Gastrocnemius medialis (tissue), 4 donors: Measurements from ENCODE around the gene RBM18. TPM values are rescaled to one million over a fixed set of nuclear protein-coding genes. Genes with fewer than 3 reads are reported as not detected.

Source experiments
- ATAC-seq, 2 donors: fragments of 150-250 bp; one replicate each; pipeline ENCODE4 v1.9.1; 2016
- DNase-seq, 2 donors: peaks; one replicate each; pipeline ENCODE4 v3.0.0-alpha.2; 2019
- H3K27ac ChIP-seq, 4 donors: fragments of 200-600 bp; sonication (generic); 1 replicate in 1 of 4; 2 replicates in 3 of 4; pipeline ENCODE4 v1.5.1; 2016 to 2018; ENCODE audit warnings: mild to moderate bottlenecking in 2 of 4, moderate library complexity in 1 of 4
- H3K27me3 ChIP-seq, 3 donors: fragments of 200-600 bp; sonication (generic) in 2 of 3; 1 replicate in 1 of 3; 2 replicates in 2 of 3; pipeline versions ENCODE4 v1.5.1 to v1.6.0; 2016 to 2019; ENCODE audit warnings: mild to moderate bottlenecking in 1 of 3, moderate library complexity in 1 of 3
- H3K36me3 ChIP-seq, 2 donors: fragments of 200-600 bp; sonication (generic) in 1 of 2; one replicate each; pipeline ENCODE4 v1.5.1; 2017 to 2018
- H3K4me1 ChIP-seq, 2 donors: fragments of 200-600 bp; sonication (generic) in 1 of 2; one replicate each; pipeline ENCODE4 v1.5.1; 2016 to 2017; ENCODE audit warnings: mild to moderate bottlenecking in 2 of 2
- H3K4me3 ChIP-seq, 4 donors: fragments of 200-600 bp; sonication (generic) in 3 of 4; 1 replicate in 1 of 4; 2 replicates in 3 of 4; pipeline ENCODE4 v1.5.1; 2016 to 2019; ENCODE audit warnings: mild to moderate bottlenecking in 2 of 4
- H3K9me3 ChIP-seq, 3 donors: fragments of 200-600 bp; sonication (generic) in 2 of 3; 1 replicate in 1 of 3; 2 replicates in 2 of 3; pipeline ENCODE4 v1.5.1; 2016 to 2019
- CTCF ChIP-seq, 5 experiments: fragments of 450-650 bp in 3 of 5; fragments of 200-600 bp in 2 of 5; sonication (generic) in 2 of 5; IDR thresholded peaks in 4 of 5; conservative IDR thresholded peaks in 1 of 5; 1 replicate in 4 of 5; 2 replicates in 1 of 5; pipeline ENCODE4 v1.5.1; 2016 to 2019; ENCODE audit warnings: antibody characterized with exemption in 5 of 5, mild to moderate bottlenecking in 3 of 5, moderate library complexity in 3 of 5
- POLR2A ChIP-seq, 2 donors: fragments of 450-650 bp; IDR thresholded peaks; one replicate each; pipeline ENCODE4 v1.6.1; 2017; ENCODE audit warnings: antibody characterized with exemption in 2 of 2, mild to moderate bottlenecking in 2 of 2, moderate library complexity in 2 of 2
- in situ Hi-C, 4 donors: fragments of 200-750 bp; cut with MboI; loops; one replicate each; pipeline versions ENCODE4 v1.15.0 to v1.8.0; 2017; ENCODE audit warnings: low sequenced_read_pairs in 4 of 4
- intact Hi-C: fragments of 100-400 bp; cut with DNase I; formaldehyde crosslinking; loops from one replicate; pipeline ENCODE4 v1.15.1; 2023; ENCODE audit warnings: low total_unique reads
- total RNA-seq, 4 donors: library from RNA; depleted of rRNA; stranded (reverse); fragments of >200 nt; gene quantifications; one replicate each; pipeline versions ENCODE4 v1.1.0 to v1.2.3, GENCODE V29; 2016

Gene RBM18
- total RNA-seq, 4 donors from 2014 or later = 10.6 to 26.6 (median 21.8) TPM

DNA sequence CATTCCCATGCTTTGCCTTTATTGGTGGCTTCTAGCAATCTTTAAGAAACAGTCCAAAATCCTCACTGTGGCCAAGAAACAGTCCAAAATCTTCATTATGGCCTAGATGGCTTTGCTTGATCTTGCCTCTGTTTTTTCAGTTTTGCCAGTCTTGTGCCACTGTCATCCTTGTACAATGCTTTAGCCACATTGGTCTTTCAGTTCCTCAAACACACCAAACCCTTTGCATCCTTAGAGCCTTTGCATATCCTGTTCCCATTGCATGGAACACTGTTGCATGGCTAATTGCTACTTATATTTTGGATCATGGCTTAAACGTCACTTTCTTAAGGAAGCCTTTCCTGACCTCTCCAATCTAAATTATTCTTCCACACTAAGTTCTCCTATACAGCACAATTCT, 22.1 kb upstream of the RBM18 start:
- no peak for ATAC-seq
- no peaks in the 10 kb centered on the region for H3K27me3 ChIP-seq
- peaks cover 0 to 55% of the 10 kb centered on the region in 2 donors for H3K36me3 ChIP-seq
- intact Hi-C loops = no loop called here
- no peak for TF ChIP-seq POLR2A (IDR thresholded peaks at IDR 0.05)
- TF ChIP-seq CTCF (IDR thresholded peaks at IDR 0.05 in 4 of 5, conservative IDR thresholded peaks at IDR 0.05 in 1 of 5) = no peak
- DNase-seq = no peak
- H3K4me3 ChIP-seq = no peak overlapping the region
- no peaks in the 10 kb centered on the region for H3K9me3 ChIP-seq
- no peak overlapping the region for H3K27ac ChIP-seq
- H3K4me1 ChIP-seq = no peaks in the 10 kb centered on the region
- in situ Hi-C loops = loop anchor here in 1 of 4 donors (25.0 kb wide), 1 partner anchor 526 kb away; the partner anchor contains the start of gene OR1K1

GRCh38 chr9:122281368-122281767, 16.7 kb upstream of the RBM18 start:
- H3K9me3 ChIP-seq = peaks cover 0 to 5% (median 0%) of the 10 kb centered on the region in 3 donors
- no peak for TF ChIP-seq CTCF (IDR thresholded peaks at IDR 0.05 in 4 of 5, conservative IDR thresholded peaks at IDR 0.05 in 1 of 5)
- TF ChIP-seq POLR2A (IDR thresholded peaks at IDR 0.05) = no peak
- in situ Hi-C loops (loop anchor here in 1 of 4 donors (25.0 kb wide), 1 partner anchor 531 kb away; the partner anchor contains the start of gene OR1K1), intact Hi-C loops (no loop called here)
- DNase-seq (no peak), ATAC-seq (no peak)
- H3K4me1 ChIP-seq = peaks cover 11 to 14% of the 10 kb centered on the region in 2 donors
- no peak overlapping the region for H3K27ac ChIP-seq
- H3K36me3 ChIP-seq = peaks cover 0 to 23% of the 10 kb centered on the region in 2 donors
- no peaks in the 10 kb centered on the region for H3K27me3 ChIP-seq
- H3K4me3 ChIP-seq = no peak overlapping the region

DNA sequence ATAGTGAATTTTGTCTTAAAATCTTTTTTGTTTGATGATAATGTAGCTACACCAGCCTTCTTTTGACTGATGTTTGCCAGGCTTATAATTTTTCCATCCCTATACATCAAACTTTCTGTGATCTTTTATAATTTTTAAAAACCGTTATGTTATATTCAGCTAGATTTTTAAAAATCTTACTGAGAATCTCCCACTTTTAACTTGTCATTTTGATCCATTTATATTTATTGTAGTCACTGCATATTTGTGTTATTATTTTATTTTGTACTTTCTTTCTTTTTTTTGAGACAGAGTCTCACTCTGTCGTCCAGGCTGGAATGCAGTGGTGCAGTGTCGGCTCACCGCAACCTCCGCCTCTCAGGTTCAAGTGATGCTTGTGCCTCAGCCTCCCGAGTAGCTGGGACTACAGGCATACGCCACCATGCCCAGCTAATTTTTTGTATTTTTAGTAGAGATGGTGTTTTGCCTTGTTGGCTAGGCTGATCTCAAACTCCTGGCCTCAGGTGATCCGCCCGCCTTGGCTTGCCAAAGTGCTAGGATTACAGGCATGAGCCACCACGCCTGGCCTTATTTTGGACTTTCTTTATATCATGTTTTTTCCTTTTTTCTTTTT, 12.8 kb upstream of the RBM18 start:
- TF ChIP-seq POLR2A (IDR thresholded peaks at IDR 0.05) (no peak), CTCF (IDR thresholded peaks at IDR 0.05 in 4 of 5, conservative IDR thresholded peaks at IDR 0.05 in 1 of 5) (no peak)
- H3K36me3 ChIP-seq = peaks cover 0 to 14% of the 10 kb centered on the region in 2 donors
- no peak overlapping the region for H3K27ac ChIP-seq
- H3K9me3 ChIP-seq = peaks cover 0 to 5% (median 0%) of the 10 kb centered on the region in 3 donors
- intact Hi-C loops (no loop called here), in situ Hi-C loops (loop anchor here in 1 of 4 donors (25.0 kb wide), 1 partner anchor 535 kb away; the partner anchor contains the start of gene OR1K1)
- DNase-seq (no peak), ATAC-seq (no peak)
- peaks cover 11 to 14% of the 10 kb centered on the region in 2 donors for H3K4me1 ChIP-seq
- no peak overlapping the region for H3K4me3 ChIP-seq
- H3K27me3 ChIP-seq = no peaks in the 10 kb centered on the region

GRCh38 chr9:122276096-122276495, 11.5 kb upstream of the RBM18 start:
- peaks cover 0 to 24% of the 10 kb centered on the region in 2 donors for H3K36me3 ChIP-seq
- ATAC-seq (no peak), DNase-seq (no peak)
- intact Hi-C loops = no loop called here
- H3K4me1 ChIP-seq = peaks cover 10 to 11% of the 10 kb centered on the region in 2 donors
- in situ Hi-C loops = loop anchor here in 1 of 4 donors (25.0 kb wide), 1 partner anchor 536 kb away; the partner anchor contains the start of gene OR1K1
- H3K27me3 ChIP-seq = no peaks in the 10 kb centered on the region
- no peak overlapping the region for H3K4me3 ChIP-seq
- TF ChIP-seq POLR2A (IDR thresholded peaks at IDR 0.05) (no peak), CTCF (IDR thresholded peaks at IDR 0.05 in 4 of 5, conservative IDR thresholded peaks at IDR 0.05 in 1 of 5) (no peak)
- H3K9me3 ChIP-seq = peaks cover 0 to 5% (median 0%) of the 10 kb centered on the region in 3 donors
- H3K27ac ChIP-seq = no peak overlapping the region
